DMS53 treated with DMSO at 0.1 percent for 48 hours (cell line): ENCODE results near the gene EGFL6.
"Not testable (repeated sequence)": the region's sequence is repeated elsewhere in the genome, so short reads cannot be mapped to it uniquely, and the experiment has no call there.

Experiments used
- DNase-seq: peaks from one replicate; lab custom pipeline; 2025; ENCODE audit not compliant: unreplicated experiment; lab: John Stamatoyannopoulos, UW

EGFL6 gene

DNA sequence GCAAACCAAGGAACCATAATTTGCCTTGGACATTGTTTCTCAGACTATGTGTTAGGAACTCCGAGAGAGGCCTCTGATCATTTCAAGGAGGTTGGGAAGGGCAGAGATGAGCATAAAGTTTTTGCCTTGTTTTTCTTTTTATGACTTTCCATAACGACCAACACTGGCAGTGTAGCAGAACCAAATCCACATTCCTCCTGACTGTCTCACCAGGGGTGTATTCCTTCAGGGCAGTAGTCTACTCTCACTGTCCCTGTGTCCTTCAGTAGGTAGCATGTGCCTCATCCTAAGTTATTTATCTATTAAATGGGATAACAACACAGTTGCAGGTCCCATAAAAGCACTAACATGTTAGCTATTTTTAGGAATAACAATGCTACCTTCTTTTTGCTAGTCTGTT lies 20.8 kb downstream of the EGFL6 start:
- DNase-seq = no peak

DNA sequence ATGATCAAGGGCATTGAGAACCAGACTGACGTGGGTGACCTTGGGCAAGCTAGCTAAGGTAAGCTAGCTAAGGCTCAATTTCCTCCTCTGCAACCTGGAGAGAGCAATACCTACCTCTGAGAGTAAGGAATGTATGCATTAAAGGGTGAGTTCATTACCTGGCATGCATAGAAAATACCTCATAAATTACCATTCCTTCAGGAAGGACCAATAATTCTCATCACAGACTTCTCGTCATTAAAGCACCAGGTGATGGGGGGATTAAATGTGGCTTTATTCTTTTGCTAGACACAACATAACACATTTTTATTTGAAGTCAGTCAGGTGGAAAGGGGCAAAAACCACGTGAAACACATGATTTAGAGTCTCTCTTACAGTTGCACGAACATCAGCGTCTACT lies 21.5 kb downstream of the EGFL6 start:
- DNase-seq = no peak

DNA sequence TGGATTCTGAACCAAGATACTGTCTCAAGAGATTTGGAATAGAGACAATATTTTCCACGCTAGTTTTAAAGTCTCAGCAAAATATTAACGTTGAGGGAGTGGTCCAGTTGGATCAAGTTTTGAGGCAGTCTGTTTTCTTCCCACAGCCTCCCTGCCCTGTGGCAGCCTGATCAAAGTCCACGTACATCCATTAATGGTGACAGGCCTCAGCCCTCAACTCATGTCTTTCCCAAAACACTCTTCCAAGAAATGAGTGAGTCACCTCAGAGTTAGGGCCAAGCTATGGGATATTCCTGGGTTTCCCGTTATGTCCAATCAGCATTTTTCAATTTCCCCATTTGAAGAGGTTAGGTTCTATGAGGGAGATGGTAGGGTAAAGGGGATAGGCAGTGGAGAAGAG lies 28.5 kb downstream of the EGFL6 start:
- DNase-seq = no peak

DNA sequence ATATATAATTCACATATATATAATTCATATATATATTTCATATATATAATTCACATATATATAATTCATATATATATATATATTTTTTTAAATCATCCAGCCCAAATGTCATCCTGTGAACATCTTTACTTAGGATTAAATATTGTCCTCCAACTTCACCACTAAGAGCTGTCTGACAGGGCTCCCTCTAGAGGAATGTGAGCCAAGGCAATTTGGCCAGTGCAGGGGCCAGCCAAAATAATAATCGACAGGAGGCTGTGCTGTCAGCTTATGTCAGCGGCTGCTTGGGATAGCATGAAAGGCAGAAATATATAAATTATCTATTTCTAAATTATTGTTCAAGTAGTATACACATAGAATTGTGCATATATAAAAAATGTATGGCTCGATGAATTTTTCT lies 29.5 kb downstream of the EGFL6 start:
- no peak for DNase-seq

DNA sequence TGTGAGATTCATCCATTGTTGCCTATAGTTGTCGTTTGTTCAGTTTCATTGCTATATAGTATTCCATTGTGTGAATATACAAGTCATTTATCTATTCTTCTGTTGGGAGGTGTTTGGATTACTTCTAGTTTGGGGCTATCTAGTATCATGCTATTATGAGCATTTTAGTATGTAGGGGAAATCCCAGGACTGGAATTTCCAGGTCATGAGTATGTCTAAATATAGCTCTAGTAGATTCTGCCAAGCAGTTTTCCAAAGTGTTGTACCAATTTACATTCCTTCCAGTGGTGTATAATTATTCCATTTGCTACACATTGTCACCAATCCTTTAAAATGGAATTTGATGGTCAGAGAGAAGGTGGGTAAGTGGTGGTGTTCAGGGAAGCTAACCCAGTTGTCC lies 30.1 kb downstream of the EGFL6 start:
- DNase-seq = no peak

DNA sequence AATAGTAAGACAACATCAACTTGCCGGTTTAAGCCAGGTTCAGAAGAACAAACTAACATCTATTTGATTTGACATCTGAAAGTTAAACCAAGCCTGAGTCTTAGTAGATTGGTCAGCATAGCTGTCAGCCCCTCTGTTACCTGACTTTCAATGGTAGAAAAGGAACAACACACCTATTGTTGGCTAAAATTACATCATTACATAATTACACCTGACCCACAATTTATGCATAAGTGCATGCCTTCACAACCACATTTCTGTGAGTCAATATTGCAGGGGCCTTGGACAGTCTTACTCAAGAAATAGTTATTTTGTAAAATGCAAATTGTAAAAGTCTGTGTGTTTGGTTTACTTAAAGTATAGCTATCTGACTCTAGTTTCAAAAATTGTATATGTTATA lies 36.2 kb downstream of the EGFL6 start:
- no peak for DNase-seq

DNA sequence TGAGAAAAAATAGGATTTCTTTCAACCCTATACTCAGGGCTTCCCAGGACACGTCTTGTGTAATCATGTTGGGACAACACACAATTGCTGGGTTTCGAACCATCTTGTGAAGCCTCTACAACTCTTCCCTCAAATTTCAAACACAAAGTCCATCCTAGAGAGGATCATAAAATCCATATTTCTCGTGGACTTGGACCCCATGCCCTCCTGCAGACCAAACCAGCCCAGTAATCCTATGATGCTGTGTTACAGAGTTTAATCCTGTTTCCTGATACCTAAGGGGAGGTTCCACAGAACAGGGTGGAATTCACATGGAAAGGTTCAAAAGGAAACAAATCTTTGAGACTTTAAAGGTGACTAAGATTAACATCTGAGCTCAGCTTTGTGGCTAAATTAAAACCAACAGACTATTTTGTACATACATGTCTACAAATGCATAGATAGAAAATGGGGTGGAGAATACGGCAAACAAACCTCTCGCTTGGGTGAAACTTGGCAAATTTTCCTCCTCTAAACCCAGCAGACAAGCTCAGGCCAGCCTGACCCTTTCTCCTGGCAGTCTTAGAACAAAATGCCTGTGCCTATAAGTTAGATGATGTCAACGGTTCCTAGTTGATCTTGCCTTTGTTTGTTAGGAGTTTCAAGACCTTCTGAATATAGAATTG lies 38.1 kb downstream of the EGFL6 start:
- no peak for DNase-seq

DNA sequence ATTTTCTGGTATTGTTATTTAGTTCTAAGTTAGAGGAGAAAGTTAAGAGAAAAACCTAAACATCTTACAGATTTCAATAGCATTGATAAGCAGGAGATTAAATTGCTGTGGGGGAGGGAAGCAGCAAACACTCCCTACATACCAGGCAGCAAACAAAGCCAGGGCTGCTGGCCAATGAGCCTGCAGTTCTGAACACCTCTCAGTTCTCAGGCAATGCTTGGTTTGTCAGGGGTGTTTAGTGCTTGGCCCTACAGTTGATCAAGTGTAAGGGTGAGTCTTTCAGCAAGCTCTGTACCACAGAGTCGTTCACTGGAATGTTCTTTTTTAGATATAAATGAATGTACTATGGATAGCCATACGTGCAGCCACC lies 38.6 kb downstream of the EGFL6 start:
- no peak for DNase-seq

DNA sequence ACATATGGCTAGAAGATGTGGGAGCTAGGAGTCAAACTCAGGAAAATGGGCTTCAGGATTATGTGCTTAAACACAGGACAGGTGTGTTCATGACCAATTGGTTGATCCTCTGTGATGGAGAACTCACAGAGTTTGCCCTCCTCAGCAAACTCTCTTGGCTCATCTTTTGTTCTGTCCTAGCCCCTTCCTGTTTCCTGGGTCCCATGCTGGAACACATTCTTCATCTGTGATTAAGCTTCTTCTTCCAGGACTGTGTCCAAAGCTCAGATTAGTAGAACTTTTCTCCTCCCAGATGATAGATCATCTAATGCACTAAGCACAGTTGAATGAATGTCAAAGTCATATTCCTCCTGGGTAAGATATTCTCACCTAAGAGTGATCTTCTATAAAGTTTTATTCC lies 44.8 kb downstream of the EGFL6 start:
- no peak for DNase-seq

DNA sequence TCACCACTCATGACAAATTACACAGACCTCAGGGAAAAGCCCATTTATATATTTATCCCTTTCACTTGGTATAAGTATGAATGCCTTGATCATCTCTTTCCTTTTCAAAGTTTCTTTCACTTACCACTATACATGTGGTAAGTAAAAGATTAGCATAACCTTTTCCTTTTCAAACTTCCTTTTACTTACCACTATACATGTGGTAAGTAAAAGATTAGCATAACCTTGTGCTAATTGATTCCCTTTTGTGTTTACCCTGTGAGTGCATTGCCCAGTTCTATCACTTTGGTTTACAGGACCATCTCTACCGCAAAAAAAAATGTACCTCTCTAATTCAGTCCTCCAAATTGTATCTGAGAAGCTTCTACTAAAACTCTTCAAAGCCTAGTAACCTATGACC lies 50.8 kb downstream of the EGFL6 start:
- DNase-seq = no peak

DNA sequence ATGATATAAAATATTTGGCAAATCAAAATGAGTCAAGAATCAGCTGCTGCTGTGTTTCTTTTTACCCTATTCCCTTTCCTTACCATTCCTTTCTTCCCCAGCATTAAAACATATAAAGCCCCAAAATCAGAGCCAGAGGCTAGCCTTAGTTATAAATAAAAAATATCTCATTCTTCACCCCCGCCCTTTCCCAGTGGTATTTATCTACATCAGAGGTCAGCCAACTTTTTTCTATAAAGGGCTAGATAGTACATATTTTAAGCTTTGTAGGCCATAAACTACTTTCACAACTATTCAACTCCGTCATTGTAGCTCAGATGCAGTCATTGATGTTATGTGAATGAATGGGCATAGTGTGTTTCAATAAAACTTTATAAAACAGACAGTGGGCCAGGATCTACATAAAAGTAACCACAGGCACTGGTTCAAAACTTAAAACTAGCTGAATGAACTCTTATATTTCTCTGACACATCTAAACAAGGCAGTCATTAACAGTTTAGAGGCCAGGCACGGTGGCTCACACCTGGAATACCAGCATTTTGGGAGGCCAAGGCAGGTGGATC lies 53.1 kb downstream of the EGFL6 start:
- DNase-seq = no peak

DNA sequence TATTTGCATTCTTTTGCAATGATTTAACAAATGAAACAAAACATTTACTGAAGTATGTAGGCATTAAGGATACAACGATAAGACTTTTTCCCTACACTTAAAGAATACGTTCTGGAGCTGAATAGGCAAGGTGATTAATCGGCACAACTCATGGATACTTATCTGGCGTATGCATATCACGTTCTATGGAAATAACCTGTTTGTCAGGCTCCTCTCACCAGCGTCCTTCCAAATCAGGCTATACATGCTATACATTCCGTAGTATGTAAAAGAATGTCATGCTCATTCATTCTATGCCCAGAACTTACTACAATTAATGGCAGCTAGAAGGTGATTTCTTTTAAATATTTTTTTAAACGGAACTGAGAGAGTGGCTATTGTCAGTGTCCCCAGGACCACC lies 57.9 kb downstream of the EGFL6 start:
- DNase-seq = no peak

DNA sequence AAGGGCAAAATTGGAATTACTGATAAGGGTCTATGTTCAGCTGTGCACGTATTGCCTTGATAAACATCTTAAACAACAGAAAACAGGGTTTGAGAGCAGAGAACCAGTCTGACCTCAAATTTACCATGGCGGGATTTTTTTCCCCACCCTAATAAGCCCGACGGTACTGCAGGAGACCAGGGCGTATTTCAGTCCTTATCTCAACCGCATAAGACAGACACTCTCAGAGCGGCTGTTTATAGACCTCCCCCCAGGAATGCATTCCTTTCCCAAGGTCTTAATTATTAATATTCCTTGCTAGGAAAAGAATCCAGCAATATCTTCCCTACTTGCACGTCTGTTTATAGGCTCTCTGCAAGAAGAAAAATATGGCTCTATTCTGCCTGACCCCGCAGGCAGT lies 67.8 kb downstream of the EGFL6 start:
- DNase-seq = not testable (repeated sequence)

DNA sequence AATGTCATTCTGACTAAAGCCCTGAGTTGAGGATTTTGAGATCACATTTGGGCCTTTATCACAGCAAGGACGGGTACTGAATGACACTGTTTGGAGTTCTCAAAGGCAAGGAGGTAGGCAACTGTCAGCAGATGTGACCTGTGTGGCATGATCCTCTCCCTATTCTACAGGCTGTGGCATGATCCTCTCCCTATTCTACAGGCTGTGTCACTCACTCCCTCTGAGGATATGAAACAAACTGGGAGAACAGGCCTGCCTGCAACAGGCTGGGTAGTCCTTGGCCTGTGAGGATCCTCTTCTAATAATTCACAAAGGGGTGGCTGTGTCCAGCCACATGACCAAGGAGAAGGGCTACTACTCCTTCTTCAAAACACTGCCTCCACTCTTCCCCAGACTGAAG lies 68.6 kb downstream of the EGFL6 start:
- DNase-seq = no peak

DNA sequence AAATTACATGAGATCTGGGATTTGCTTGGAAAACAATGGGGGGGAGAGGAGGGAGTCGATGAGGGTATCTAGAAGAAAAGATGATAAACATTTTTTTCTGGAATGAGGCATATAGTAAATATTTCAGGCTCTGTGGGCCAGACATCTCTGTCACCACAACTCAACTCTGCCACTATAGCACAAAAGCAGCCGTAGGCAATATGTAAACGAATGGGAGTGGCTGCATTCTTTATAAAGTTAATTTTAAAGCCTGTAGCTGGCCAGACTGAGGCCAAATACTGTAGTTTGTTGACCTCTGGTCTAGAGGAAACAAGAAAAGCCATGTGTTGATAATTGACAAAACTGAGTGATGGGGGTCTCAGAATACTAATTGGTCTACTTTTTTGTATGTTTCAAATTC lies 69.4 kb downstream of the EGFL6 start:
- DNase-seq = no peak

DNA sequence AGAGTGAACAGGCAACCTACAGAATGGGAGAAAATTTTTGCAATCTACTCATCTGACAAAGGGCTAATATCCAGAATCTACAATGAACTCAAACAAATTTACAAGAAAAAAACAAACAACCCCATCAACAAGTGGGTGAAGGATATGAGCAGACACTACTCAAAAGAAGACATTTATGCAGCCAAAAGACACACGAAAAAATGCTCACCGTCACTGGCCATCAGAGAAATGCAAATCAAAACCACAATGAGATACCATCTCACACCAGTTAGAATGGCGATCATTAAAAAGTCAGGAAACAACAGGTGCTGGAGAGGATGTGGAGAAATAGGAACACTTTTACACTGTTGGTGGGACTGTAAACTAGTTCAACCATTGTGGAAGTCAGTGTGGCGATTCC lies 72.3 kb downstream of the EGFL6 start:
- not testable (repeated sequence) for DNase-seq

DNA sequence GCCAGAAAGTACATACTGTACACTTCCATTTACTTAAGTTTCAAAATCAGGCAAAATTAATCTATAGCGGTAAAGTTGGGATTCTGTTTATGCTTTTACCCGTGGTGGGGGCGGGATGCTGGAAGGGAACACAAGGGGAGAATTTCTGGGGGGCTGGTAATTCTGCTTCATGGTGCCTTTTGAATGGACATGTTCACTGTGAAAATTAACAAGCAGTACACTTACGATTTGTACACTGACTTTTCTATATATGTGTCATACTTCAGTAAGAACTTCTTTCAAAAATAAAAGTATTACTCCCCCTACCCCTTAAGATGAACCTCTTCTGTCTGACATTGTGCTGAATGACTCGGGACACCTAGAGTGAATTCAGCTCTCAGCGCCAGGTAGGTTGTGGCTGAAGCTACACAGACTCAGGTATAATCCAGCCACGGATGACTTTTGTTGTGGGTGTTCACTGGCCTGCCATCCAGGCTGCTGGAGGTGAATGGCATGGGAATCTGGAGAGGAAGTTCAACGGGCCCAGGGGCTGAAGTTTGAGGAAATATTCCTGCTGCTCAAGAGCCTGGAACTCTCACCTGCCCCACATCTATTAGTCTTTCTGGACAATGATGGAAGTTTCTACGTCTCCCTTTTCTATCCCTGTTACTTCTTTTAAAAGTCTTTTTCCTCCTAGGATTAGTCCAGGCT lies 76.2 kb downstream of the EGFL6 start:
- no peak for DNase-seq

DNA sequence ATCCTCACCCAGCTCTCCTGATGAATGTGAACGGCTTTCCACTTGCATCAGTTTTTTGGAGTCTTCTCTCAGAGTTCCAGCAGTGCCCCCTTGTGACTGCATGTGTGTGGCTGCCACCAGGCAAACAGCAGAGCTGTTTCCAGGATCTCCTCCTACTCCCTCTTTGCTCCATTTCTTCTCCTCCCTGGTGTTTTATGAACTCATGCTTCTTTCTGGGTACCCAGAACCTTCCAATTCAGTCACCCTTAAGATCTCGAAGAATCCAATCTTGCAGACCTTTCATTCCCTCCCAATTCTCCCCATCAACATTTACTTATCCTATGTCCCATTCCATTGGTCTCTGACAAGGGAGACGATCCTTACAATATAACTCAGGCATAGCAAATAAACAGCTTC lies 76.8 kb downstream of the EGFL6 start:
- peak; percentile 4 for DNase-seq

DNA sequence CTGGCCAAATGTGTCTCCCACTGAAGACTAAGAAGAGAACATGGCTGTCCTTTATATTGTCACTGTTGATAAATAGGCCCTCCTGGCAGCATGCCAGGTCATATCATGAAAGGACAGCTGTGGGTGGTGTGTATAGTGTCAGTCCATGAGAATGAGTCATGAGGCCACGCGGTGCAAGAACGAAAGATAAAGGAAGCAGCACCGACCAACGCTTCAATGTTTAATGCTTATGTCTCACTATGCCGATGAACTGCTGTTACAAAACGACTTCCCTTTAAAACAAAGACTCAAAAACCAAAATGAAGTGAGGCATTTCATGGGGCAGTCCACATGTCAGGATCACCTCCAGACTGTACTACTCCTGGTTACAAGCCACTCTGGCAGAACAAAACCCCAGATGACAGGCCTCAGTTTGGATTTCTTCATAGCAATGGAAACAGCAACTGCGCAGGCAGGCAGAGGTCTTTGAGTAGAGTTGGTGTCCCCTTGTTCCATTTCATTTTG lies 78.4 kb downstream of the EGFL6 start:
- DNase-seq = peak; percentile 63

DNA sequence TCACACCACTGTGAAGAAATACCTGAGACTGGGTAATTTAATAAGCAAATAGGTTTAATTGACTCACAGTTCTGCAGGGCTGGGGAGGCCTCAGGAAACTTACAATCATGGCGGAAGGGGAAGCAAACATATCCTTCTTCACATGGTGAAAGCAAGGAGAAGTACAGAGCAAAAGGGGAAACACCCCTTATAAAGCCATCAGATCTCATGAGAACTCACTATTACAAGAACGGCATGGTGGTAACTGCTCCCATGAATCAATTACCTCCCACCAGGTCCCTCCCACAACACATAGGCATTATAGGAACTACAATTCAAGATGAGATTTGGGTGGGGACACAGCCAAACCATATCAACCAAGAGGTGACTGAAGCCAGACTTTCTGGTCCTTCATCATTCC lies 78.9 kb downstream of the EGFL6 start:
- DNase-seq = not testable (repeated sequence)

DNA sequence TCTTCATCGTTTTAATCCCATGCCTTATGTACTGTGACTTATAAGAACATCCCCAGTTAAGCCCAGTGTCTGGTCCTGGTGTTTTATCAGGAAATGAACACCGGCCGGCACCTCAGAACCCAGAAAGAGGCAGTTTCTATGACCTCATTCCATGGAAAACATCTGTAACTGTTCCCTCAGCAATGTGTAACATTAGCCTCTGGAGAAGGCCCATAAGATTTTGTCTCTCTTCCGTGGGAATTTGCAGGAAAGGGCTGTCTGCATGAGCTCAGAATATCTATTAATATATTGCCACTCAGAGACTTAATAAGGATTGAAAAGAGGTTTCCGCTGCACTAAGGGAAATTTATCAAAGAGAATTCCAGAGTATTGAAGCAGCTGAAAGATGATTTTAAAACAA lies 80.4 kb downstream of the EGFL6 start:
- no peak for DNase-seq

DNA sequence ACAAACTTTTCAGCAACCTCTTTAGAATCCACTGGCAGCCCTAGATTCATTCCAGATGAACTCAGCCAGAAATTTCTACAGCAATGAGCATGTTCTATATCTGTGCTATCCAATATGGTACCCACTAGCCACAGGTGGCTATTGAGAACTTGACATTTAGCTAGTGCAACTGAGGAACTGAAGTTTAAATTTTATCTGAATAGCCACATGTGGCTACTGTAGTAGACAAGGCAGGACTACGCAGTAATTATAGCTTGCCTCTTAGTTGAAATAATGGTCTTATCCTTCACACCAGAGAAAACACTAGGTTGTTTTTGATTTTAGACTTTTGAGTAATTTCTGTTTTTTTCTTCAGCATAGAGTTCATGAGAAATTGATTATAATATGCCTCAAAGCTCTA lies 80.9 kb downstream of the EGFL6 start:
- DNase-seq = no peak

DNA sequence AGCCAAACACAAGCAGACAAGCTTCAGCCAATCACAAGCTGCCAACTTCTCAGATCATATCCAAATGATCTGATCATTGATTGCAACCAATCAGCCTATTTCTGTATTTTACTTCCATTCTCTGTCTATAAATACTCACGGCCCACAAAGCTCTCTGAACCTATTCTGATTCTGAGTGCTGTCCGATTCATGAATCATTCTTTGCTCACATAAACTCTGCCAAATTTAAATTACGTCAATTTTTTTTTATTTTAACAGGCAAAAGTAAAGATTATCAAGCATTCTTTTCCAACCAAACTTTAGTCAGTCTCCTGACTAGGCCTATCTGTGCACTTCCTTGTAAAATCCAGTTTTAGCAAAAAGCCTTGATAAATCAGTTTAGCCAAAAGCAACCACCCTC lies 81.7 kb downstream of the EGFL6 start:
- no peak for DNase-seq
